ENCODE results near the gene CDK6.

GRCh38 chr7:92831716-92832533 is 4.4 kb downstream of the CDK6 start:
- TF ChIP-seq MTA2 (IDR thresholded peaks at IDR 0.05; ENCODE audit: low read depth) (no peak), MAX (CRISPR knock-in tag; IDR thresholded peaks at IDR 0.05) (no peak), MLX (CRISPR knock-in tag; conservative IDR thresholded peaks at IDR 0.05) (no peak), POLR2A (conservative IDR thresholded peaks at IDR 0.05) (no peak), ZNF263 (CRISPR knock-in tag; IDR thresholded peaks at IDR 0.05; ENCODE audit: borderline replicate concordance) (no peak), EP300 (IDR thresholded peaks at IDR 0.05; ENCODE audit: low read length) (no peak)

All from K562 (cell line).